Parathyroid adenoma (tissue), 2 donors: ENCODE results near the gene PTPRF.

ENCODE experiments used
- H2AFZ ChIP-seq: fragments of 300-600 bp; sonication (generic); one replicate; pipeline ENCODE4 v1.7.0; 2017; ENCODE audit warnings: antibody characterized with exemption, mild to moderate bottlenecking
- H3K27ac ChIP-seq: fragments of 300-600 bp; sonication (generic); one replicate; pipeline ENCODE4 v1.7.0; 2017
- H3K27me3 ChIP-seq: fragments of 300-600 bp; sonication (generic); one replicate; pipeline ENCODE4 v1.7.0; 2017; ENCODE audit warnings: low read length; ENCODE audit not compliant: control insufficient read depth, insufficient read depth
- H3K36me3 ChIP-seq: fragments of 300-600 bp; sonication (generic); one replicate; pipeline ENCODE4 v1.7.0; 2017; ENCODE audit warnings: low read length; ENCODE audit not compliant: control insufficient read depth, insufficient read depth
- H3K4me1 ChIP-seq: fragments of 300-600 bp; sonication (generic); one replicate; pipeline ENCODE4 v1.7.0; 2017; ENCODE audit warnings: control low read depth
- H3K4me2 ChIP-seq: fragments of 300-600 bp; sonication (generic); one replicate; pipeline ENCODE4 v1.7.0; 2017; ENCODE audit warnings: low read length
- H3K4me3 ChIP-seq: fragments of 300-600 bp; sonication (generic); one replicate; pipeline ENCODE4 v1.7.0; 2017; ENCODE audit warnings: low read depth, low read length
- H3K79me2 ChIP-seq: fragments of 300-600 bp; sonication (generic); one replicate; pipeline ENCODE4 v1.7.0; 2017; ENCODE audit warnings: control low read depth
- H3K9ac ChIP-seq: fragments of 300-600 bp; sonication (generic); one replicate; pipeline ENCODE4 v1.7.0; 2017; ENCODE audit warnings: mild to moderate bottlenecking
- H3K9me3 ChIP-seq: fragments of 300-600 bp; sonication (generic); one replicate; pipeline ENCODE4 v1.7.0; 2017; ENCODE audit warnings: low read length; ENCODE audit not compliant: control insufficient read depth
- TF ChIP-seq, protein P1 (sequence below): fragments of 300-600 bp; sonication (generic); IDR thresholded peaks from one replicate; pipeline ENCODE4 v1.7.0; 2017; ENCODE audit warnings: antibody characterized with exemption, mild to moderate bottlenecking
- donor health status: primary hyperparathyroidism.

Gene PTPRF

GRCh38 chr1:43651902-43652301 is 121.2 kb downstream of the PTPRF start:
- TF ChIP-seq, protein P1, sequence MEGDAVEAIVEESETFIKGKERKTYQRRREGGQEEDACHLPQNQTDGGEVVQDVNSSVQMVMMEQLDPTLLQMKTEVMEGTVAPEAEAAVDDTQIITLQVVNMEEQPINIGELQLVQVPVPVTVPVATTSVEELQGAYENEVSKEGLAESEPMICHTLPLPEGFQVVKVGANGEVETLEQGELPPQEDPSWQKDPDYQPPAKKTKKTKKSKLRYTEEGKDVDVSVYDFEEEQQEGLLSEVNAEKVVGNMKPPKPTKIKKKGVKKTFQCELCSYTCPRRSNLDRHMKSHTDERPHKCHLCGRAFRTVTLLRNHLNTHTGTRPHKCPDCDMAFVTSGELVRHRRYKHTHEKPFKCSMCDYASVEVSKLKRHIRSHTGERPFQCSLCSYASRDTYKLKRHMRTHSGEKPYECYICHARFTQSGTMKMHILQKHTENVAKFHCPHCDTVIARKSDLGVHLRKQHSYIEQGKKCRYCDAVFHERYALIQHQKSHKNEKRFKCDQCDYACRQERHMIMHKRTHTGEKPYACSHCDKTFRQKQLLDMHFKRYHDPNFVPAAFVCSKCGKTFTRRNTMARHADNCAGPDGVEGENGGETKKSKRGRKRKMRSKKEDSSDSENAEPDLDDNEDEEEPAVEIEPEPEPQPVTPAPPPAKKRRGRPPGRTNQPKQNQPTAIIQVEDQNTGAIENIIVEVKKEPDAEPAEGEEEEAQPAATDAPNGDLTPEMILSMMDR: no peak
- no peaks in the 10 kb centered on the region for H3K27me3 ChIP-seq
- peaks cover 4% of the 10 kb centered on the region for H3K4me1 ChIP-seq
- H3K27ac ChIP-seq: no peak overlapping the region
- no peaks in the 10 kb centered on the region for H3K9me3 ChIP-seq
- H2AFZ ChIP-seq: no peak overlapping the region
- peak overlapping the region; percentile 83 for H3K4me2 ChIP-seq
- no peaks in the 10 kb centered on the region for H3K36me3 ChIP-seq
- H3K4me3 ChIP-seq: no peak overlapping the region
- H3K79me2 ChIP-seq: peaks cover 7% of the 10 kb centered on the region
- H3K9ac ChIP-seq: no peak overlapping the region

- Histone ChIP-seq H3K79me2 (peaks cover 7% of the 10 kb centered on the region), H3K9ac (no peak overlapping the region), H3K4me3 (no peak overlapping the region), H3K36me3 (no peaks in the 10 kb centered on the region), H2AFZ (no peak overlapping the region), H3K4me2 (no peak overlapping the region), H3K9me3 (no peaks in the 10 kb centered on the region), H3K27ac (no peak overlapping the region), H3K4me1 (peaks cover 4% of the 10 kb centered on the region), H3K27me3 (no peaks in the 10 kb centered on the region)
- TF ChIP-seq, protein P1: no peak
These were observed 122.7 kb downstream of the PTPRF start for GRCh38 chr1:43653339-43653738.

DNA sequence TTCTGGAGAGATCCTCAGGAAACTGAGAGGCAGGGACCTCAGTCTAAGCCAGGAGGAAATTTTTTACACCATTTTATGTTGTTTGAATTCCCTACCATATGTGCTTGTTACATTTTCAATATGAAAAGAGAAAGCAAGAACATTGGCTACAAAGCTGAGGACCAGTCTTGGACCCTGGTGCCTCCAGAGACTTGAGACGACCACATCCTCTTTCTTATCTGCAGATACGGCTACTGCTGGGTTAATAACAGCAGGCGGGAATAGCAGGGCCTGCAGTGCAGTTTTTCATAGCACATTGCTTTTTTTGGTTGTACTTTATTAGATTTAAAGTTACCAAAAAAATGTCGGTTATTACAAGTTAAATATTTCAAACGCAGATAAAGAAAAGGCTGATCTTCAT is 123.2 kb downstream of the PTPRF start:
- Histone ChIP-seq H3K9me3 (no peaks in the 10 kb centered on the region), H3K27me3 (no peaks in the 10 kb centered on the region), H3K36me3 (no peaks in the 10 kb centered on the region), H3K4me2 (no peak overlapping the region), H2AFZ (no peak overlapping the region), H3K9ac (no peak overlapping the region), H3K79me2 (peaks cover 7% of the 10 kb centered on the region), H3K4me3 (no peak overlapping the region), H3K27ac (no peak overlapping the region), H3K4me1 (peaks cover 4% of the 10 kb centered on the region)
- TF ChIP-seq, protein P1: no peak

DNA sequence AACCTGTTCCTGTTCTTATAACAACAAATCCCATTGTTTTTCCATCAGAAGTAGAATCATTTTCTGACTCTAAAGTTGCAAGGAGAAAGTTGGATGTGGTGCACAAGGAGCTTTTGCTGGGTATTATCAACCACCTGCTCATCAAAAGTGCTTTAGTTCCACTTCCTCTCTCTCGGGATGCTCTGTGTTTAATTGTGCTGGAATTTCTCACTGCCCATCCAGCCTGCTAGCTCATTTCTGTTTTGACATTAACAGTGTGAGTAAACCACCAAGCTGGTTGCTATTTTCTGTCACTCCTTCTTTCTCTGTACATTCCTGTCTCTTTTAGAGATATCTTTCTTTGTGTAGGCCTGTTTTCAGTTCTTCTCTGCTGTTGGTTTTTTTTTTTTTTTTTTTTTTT is 125.3 kb downstream of the PTPRF start:
- TF ChIP-seq, protein P1: no peak
- H3K4me2 ChIP-seq: no peak overlapping the region
- no peaks in the 10 kb centered on the region for H3K9me3 ChIP-seq
- no peak overlapping the region for H3K27ac ChIP-seq
- H3K4me1 ChIP-seq: peaks cover 4% of the 10 kb centered on the region
- H2AFZ ChIP-seq: no peak overlapping the region
- no peak overlapping the region for H3K9ac ChIP-seq
- peaks cover 12% of the 10 kb centered on the region for H3K79me2 ChIP-seq
- no peaks in the 10 kb centered on the region for H3K36me3 ChIP-seq
- H3K27me3 ChIP-seq: no peaks in the 10 kb centered on the region
- H3K4me3 ChIP-seq: no peak overlapping the region
